ENCODE results near the gene ROCK2.

DNA sequence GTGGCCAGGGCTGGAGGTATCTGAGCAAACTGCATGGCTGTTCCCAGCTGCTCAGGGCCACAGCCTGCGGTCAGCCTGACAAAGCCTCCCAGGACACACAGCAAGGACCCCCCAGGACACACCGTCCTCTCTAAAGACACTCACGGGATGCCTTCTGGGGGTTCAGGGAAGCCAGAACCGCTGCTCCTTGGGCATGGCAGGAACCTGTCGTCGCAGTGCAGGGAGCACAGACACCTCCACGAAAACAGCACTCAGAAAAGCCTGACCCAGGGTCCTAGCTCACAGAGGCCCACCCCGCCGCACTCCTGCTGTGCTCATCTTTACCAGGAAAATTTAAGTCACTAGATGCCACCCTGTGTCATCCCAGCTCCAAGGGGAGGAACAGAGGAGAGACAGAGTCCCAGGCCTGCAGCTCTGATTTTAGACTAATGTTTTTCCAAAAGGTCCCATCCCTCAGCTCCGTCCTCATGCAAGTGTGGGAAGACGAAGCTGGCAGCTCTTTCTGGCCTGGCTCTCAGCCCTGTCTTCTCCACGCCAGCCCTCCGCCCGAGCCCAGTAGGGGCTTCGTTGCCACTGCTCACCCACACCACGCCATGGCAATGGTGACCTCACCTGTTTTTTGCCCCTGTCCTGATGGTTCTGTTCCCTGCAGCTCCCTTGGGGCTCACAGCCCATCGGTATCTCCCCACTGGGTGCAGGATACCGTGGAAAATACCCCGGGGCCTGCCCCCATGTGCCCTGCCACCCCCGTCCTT lies 213.1 kb downstream of the ROCK2 start:
- TF ChIP-seq BRD4 (CRISPR knock-in tag; IDR thresholded peaks at IDR 0.05) (no peak), GPBP1L1 (CRISPR knock-in tag; IDR thresholded peaks at IDR 0.05) (no peak), HNF4A (CRISPR knock-in tag; IDR thresholded peaks at IDR 0.05) (no peak), HIVEP1 (CRISPR knock-in tag; IDR thresholded peaks at IDR 0.05) (no peak), SKIL (CRISPR knock-in tag; IDR thresholded peaks at IDR 0.05; ENCODE audit: borderline replicate concordance) (no peak), KDM4B (CRISPR knock-in tag; IDR thresholded peaks at IDR 0.05) (no peak), ZNF12 (CRISPR knock-in tag; IDR thresholded peaks at IDR 0.05) (no peak)
- TF ChIP-seq, protein P1, sequence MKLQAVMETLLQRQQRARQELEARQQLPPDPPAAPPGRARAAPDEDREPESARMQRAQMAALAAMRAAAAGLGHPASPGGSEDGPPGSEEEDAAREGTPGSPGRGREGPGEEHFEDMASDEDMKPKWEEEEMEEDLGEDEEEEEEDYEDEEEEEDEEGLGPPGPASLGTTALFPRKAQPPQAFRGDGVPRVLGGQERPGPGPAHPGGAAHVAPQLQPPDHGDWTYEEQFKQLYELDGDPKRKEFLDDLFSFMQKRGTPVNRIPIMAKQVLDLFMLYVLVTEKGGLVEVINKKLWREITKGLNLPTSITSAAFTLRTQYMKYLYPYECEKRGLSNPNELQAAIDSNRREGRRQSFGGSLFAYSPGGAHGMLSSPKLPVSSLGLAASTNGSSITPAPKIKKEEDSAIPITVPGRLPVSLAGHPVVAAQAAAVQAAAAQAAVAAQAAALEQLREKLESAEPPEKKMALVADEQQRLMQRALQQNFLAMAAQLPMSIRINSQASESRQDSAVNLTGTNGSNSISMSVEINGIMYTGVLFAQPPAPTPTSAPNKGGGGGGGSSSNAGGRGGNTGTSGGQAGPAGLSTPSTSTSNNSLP (IDR thresholded peaks at IDR 0.05; ENCODE audit: low read depth, low read length): no peak
- TF ChIP-seq, protein P2, sequence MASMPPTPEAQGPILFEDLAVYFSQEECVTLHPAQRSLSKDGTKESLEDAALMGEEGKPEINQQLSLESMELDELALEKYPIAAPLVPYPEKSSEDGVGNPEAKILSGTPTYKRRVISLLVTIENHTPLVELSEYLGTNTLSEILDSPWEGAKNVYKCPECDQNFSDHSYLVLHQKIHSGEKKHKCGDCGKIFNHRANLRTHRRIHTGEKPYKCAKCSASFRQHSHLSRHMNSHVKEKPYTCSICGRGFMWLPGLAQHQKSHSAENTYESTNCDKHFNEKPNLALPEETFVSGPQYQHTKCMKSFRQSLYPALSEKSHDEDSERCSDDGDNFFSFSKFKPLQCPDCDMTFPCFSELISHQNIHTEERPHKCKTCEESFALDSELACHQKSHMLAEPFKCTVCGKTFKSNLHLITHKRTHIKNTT (CRISPR knock-in tag; IDR thresholded peaks at IDR 0.05): no peak

All from HepG2 (cell line).